Prostate gland (tissue), 2 donors: ENCODE results near the gene RCAN2. TPM values are rescaled to one million over a fixed set of nuclear protein-coding genes. Genes with fewer than 3 reads are reported as not detected.

Experiments
- DNase-seq: peaks from one replicate; pipeline ENCODE4 v3.0.0-alpha.2; 2019; ENCODE audit warnings: low spot score
- H3K27ac ChIP-seq, 2 donors: fragments of 200-600 bp; sonication (generic); 2 replicates each; pipeline ENCODE4 v1.5.1; 2017 to 2019
- H3K27me3 ChIP-seq: fragments of 200-600 bp; sonication (generic); replicated peaks from 2 replicates; pipeline ENCODE4 v1.5.1; 2019; ENCODE audit not compliant: insufficient read depth
- H3K36me3 ChIP-seq, 2 donors: fragments of 200-600 bp; sonication (generic); 1 replicate in 1 of 2; 2 replicates in 1 of 2; pipeline versions ENCODE4 v1.5.1 to v1.8.1; 2017 to 2019
- H3K4me1 ChIP-seq: fragments of 200-600 bp; sonication (generic); replicated peaks from 2 replicates; pipeline ENCODE4 v1.5.1; 2019
- H3K4me3 ChIP-seq, 2 donors: fragments of 200-600 bp; sonication (generic); 2 replicates each; pipeline ENCODE4 v1.5.1; 2017 to 2019
- H3K9me3 ChIP-seq: fragments of 200-600 bp; sonication (generic); 2 replicates; pipeline ENCODE4 v1.5.1; 2017
- POLR2A ChIP-seq: fragments of 450-650 bp; IDR thresholded peaks from one replicate; pipeline ENCODE4 v1.6.1; 2016; ENCODE audit warnings: antibody characterized with exemption, mild to moderate bottlenecking
- POLR2AphosphoS5 ChIP-seq: sonication (generic); formaldehyde crosslinking; IDR thresholded peaks from one replicate; pipeline ENCODE4 v1.6.1; 2017; ENCODE audit warnings: antibody characterized with exemption
- WGBS: methylation state at CpG from one replicate; pipeline ENCODE4 v1.1.5; 2018; 5-methylcytosine and 5-hydroxymethylcytosine counted together
- intact Hi-C: fragments of 100-400 bp; cut with DNase I; formaldehyde crosslinking; loops from one replicate; pipeline ENCODE4 v1.14.2; 2022
- total RNA-seq, 2 donors: library from RNA; depleted of rRNA; stranded (reverse); fragments of >200 nt; gene quantifications; one replicate each; pipeline ENCODE4 v1.1.0, GENCODE V29; 2016
- TF ChIP-seq, protein P1 (sequence below), 4 experiments: fragments of 200-600 bp in 2 of 4; fragments of 450-650 bp in 2 of 4; sonication (generic) in 2 of 4; IDR thresholded peaks; 1 replicate in 3 of 4; 2 replicates in 1 of 4; pipeline ENCODE4 v1.5.1; 2016 to 2019; ENCODE audit warnings: antibody characterized with exemption in 4 of 4, mild to moderate bottlenecking in 2 of 4, moderate library complexity in 2 of 4

Gene RCAN2
- total RNA-seq, 2 donors from 2014 or later: 12.3 to 14.2 TPM

DNA sequence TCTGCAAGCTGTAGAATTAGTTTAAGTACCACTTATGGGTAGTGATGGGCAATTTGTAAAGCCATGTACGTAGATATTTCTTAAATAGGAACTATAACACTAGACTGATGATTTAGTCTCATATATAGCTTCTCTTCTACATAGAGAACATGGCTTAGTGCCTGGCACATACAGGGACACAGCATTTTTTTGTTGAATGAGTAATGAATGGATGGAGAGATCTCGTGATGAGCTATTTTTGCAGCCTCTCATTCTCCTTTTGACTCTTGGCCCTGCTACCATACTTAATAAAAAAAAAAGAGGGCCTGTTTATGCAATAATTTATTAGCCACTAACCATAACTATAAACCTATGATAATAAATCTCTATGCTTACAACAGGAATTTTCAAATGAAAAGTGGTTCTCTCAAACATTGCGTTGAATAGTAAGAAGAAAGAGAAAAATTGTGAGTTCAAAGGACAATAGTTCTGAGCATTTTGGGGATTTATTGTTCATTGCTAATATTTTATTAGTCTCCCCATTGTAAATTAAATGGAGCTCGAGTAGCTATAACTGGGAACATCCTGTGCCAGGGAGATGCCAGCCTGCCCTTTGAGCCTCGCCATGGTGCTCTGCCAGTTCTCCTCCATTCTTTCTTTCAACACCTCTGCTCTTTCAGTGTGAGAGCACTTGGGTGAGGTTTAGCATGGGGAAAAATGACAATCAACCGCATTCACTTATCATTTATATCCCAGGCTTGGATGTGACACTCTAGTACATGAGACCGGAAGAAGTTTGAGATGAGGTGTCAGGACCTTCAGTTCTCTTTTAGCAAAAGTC is 14.7 kb upstream of the RCAN2 start:
- TF ChIP-seq POLR2AphosphoS5: peak; percentile 8
- TF ChIP-seq, protein P1, sequence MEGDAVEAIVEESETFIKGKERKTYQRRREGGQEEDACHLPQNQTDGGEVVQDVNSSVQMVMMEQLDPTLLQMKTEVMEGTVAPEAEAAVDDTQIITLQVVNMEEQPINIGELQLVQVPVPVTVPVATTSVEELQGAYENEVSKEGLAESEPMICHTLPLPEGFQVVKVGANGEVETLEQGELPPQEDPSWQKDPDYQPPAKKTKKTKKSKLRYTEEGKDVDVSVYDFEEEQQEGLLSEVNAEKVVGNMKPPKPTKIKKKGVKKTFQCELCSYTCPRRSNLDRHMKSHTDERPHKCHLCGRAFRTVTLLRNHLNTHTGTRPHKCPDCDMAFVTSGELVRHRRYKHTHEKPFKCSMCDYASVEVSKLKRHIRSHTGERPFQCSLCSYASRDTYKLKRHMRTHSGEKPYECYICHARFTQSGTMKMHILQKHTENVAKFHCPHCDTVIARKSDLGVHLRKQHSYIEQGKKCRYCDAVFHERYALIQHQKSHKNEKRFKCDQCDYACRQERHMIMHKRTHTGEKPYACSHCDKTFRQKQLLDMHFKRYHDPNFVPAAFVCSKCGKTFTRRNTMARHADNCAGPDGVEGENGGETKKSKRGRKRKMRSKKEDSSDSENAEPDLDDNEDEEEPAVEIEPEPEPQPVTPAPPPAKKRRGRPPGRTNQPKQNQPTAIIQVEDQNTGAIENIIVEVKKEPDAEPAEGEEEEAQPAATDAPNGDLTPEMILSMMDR (IDR thresholded peaks at IDR 0.05): no peak
- intact Hi-C loops: loop anchor here (5.0 to 10.0 kb wide), 2 partner anchors 79 to 289 kb away; no protein-coding TSS in a partner anchor
- Histone ChIP-seq H3K9me3 (no peaks in the 10 kb centered on the region), H3K27me3 (no peaks in the 10 kb centered on the region), H3K36me3 (no peaks in the 10 kb centered on the region), H3K4me1 (no peaks in the 10 kb centered on the region), H3K27ac (peak overlapping the region in 1 of 2 donors; percentile 28), H3K4me3 (no peak overlapping the region)
- 50% methylated on average over 7 of the region's 7 CpGs for WGBS
- peak; percentile 19 for DNase-seq

DNA sequence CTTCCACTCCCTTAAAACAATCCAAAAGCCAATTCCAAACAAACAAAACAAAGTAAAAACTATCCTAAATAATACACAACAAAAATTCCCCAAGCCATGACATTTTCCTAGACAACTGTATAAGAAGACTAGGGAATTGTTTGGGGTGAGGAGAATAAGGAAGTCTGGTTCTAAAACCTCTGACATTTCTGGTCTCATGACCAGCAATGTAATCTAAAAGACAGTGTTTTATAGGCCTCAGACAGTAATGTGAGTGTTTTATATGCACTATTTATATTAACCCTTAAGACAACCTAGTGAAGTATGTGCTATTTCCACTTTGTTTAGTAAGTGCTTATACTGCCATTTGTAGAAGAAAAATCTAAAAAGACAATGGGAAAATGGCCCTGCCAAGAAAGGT is 13.0 kb upstream of the RCAN2 start:
- no peak for DNase-seq
- Histone ChIP-seq H3K36me3 (no peaks in the 10 kb centered on the region), H3K4me3 (no peak overlapping the region), H3K27ac (no peak overlapping the region), H3K9me3 (no peaks in the 10 kb centered on the region), H3K27me3 (no peaks in the 10 kb centered on the region), H3K4me1 (no peaks in the 10 kb centered on the region)
- TF ChIP-seq, protein P1 (IDR thresholded peaks at IDR 0.05): no peak
- TF ChIP-seq POLR2AphosphoS5: no peak
- TF ChIP-seq POLR2A: no peak
- intact Hi-C loops: loop anchor here (10.0 kb wide), 1 partner anchor 81 kb away; no protein-coding TSS in a partner anchor

- Histone ChIP-seq H3K27ac (peak overlapping the region; percentile 3 to 48), H3K4me3 (no peak overlapping the region), H3K9me3 (no peaks in the 10 kb centered on the region), H3K4me1 (no peaks in the 10 kb centered on the region), H3K27me3 (no peaks in the 10 kb centered on the region), H3K36me3 (no peaks in the 10 kb centered on the region)
- WGBS: 58% methylated on average over 2 of the region's 2 CpGs
- TF ChIP-seq POLR2AphosphoS5 (peak; percentile 38), POLR2A (no peak)
- TF ChIP-seq, protein P1 (IDR thresholded peaks at IDR 0.05): no peak
- no peak for DNase-seq
- intact Hi-C loops: loop anchor here (10.0 kb wide), 1 partner anchor 82 kb away; no protein-coding TSS in a partner anchor
Observed at GRCh38 chr6:46502486-46503119, 11.4 kb upstream of the RCAN2 start.

DNA sequence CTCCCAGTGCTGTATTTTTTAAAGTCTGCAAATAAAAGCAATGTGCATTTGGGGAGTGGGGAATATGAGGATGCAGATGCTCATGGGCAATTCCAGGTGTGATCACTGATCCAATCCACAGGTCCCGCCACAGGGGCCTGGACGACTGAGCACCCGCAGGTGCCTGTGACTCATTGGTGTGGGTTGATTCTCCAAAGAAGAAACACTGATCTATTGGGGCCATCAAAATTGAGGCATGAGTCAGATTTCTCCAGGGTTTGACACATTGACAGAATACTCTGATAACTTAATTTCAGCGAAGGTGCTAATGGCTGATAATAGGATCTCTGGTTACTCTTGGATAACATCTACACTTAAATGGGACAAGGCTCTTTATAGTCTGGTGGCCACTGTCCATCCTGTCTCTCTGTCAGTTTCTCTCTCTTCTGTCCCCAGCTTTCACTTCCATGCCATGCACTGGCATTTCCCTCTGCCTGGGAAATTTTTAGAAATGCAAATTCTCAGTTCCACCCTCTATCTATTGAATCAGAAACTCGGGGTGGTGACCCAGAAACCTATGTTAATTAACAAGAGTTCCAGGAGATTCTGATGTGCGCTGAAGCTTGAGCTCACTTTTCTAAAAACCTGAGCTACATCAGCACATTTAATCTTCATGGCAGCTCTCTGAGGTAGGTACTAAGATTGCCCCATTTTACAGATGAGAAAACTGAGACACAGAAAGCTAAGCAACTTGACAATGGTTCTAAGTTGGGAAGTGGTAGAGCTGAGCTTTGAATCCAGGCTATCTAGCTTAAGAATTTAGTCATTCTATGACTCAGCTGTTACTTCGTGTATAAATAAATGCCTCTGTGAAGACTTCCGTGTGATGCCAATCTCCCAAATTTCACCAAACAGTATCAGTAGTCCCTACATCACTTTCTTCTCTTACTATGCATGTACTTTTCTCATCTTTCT is 10.2 kb upstream of the RCAN2 start:
- Histone ChIP-seq H3K4me1 (no peaks in the 10 kb centered on the region), H3K4me3 (no peak overlapping the region), H3K27me3 (no peaks in the 10 kb centered on the region), H3K9me3 (no peaks in the 10 kb centered on the region), H3K36me3 (no peaks in the 10 kb centered on the region), H3K27ac (peak overlapping the region in 1 of 2 donors; percentile 3)
- 78% methylated on average over 8 of the region's 8 CpGs for WGBS
- intact Hi-C loops: loop anchor here (10.0 kb wide), 1 partner anchor 83 kb away; no protein-coding TSS in a partner anchor
- no peak for DNase-seq
- TF ChIP-seq POLR2A: no peak
- TF ChIP-seq POLR2AphosphoS5: no peak
- TF ChIP-seq, protein P1 (IDR thresholded peaks at IDR 0.05): no peak
